Activated CD4-positive, CD25-positive, alpha-beta regulatory T cell treated with anti-CD3 and anti-CD28 coated beads, Interleukin-2, amount 50 U/mL, for 72 hours (primary cell): ENCODE data around the gene LITAFD.
"Not testable (repeated sequence)": the region's sequence is repeated elsewhere in the genome, so short reads cannot be mapped to it uniquely, and the experiment has no call there.

Experiments
- DNase-seq: peaks from one replicate; pipeline ENCODE4 v3.0.0; 2021

The LITAFD gene

GRCh38 chr16:8894736-8895334 lies 12.7 kb downstream of the LITAFD start:
- DNase-seq, result no peak

GRCh38 chr16:8898660-8899318 lies 16.6 kb downstream of the LITAFD start:
- no peak for DNase-seq

DNA sequence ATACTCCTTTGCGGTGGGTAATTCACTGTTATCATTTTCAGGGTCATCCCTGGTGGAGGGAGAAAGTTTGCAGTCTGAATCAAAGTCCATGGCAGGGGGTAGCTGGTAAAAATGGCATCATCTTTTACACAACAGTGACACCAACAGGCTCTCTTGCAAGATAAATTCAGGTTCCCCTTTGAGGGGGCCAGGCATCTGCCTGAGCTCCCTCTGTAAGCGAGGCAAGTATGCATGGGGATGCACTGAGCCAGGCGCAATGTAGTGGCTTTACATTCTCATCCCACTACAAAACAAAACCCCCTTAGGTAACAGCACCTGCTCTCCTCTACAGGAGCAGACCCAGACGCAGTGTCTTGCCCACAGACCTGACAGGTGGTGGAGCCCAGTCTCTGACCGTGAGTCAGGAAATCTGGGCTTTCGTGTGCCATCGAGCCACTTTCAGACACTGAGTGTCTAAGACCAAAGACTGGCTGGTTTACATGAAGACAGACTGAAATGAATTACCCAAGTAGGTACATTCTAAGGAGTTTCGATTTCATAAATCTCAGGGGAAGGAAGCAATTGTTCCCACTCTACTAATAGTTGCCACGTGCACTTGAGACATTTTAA lies 17.7 kb downstream of the LITAFD start:
- DNase-seq, result no peak

DNA sequence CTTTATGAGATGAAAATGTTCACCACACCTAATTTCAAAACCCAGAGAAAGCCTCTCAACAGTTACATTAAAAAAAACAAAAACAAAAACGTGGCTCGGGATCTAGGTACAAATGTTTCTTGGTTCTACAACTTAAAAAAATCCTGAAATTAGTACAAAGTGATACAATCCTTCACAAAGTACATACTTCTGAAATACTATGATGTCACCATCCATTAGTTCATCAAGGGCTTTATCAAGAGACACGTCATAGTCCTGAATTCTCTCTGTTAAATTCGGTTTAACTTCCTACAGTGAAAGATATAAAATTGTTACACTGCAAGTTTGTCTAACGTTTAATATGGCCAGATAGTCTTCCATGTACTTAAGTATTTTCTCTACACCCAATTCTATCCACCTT lies 18.2 kb downstream of the LITAFD start:
- no peak for DNase-seq

DNA sequence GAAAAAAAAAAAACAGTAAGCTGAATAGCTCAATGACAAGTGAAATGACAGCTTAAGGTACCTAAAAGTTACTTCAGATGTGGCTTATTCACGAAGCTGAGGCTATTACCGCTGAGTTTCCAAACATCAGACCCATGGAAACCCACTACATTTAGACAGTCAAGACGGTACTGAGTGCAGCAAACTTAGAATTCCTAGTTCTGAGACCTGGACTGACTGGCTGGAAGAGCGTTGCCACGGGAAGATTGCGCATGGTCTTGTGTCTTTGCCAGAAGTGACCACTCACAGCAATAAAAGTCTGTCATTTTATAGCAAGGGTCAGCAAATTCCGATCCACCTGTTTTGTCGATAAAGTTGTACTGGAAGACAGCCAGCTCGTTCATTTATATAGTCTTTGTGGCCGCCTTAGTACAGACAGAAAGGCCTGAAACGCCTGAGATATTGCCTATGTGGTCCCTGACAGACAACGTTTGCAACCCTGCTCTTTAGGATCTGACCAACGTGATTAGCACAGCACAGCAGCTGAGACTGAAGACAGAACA lies 19.2 kb downstream of the LITAFD start:
- no peak for DNase-seq

- DNase-seq, result no peak
These were observed 20.9 kb downstream of the LITAFD start for GRCh38 chr16:8903004-8903403.

GRCh38 chr16:8904018-8904430 lies 21.9 kb downstream of the LITAFD start:
- no peak for DNase-seq

DNA sequence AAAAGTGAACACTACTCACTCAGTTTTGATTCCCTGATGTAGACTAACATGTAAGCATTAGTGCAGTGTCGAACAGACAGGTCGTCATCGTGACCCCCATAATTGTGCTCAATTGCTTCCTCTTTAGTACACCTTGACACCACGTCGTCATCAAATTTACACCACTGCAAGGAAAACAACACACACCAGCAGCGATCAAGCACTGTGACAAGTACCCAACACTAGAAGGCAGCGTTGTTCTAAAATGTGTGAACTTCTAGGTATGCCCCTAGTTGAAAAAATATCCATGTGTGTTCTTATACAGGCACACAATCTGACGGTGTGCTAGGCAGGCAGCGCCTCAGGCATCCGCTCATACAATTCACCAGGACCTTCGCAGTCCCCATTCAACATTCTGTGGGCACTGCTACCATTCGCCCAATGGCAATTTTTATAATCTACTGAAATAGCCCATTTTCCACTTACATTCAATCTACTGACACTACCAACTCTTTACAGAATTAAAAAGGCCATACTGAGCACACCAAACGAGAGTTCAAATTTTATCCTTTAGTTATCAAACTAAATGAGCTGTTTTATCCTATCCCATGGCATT lies 23.1 kb downstream of the LITAFD start:
- no peak for DNase-seq

GRCh38 chr16:8905795-8906591 lies 23.8 kb downstream of the LITAFD start:
- DNase-seq, result no peak

- DNase-seq, result no peak
These were observed 24.9 kb downstream of the LITAFD start for GRCh38 chr16:8907096-8907495.

DNA sequence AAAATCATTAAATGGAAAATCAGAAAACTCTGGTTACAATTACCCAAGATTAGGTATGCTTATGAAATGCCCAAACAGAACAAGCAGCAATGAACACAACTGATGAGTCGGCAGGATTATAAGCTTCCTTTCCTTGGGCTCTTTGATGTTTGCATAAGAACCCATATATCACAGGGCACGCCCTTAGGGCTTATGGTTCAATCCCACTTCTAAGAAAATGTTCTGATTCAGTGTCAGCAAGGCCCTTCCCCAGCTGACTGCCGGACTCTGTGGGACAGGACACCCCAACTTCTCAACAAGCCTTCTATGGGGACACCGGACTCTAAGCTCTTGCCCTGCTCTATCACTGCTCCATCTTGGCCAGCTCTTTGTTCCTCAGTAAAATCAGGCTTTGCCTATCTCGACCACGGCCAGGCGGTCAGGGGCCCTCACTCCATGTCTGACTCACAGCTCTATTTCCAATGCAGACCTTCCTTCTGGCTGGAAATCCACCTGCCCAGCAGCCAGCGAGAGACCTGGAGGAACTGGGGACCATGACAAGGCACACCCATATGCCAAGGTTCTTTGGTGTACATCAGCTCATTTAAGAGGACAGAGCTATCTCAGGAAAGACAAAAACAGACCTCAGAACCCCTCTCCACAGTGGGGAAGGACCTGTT lies 26.8 kb downstream of the LITAFD start:
- DNase-seq, result no peak

DNA sequence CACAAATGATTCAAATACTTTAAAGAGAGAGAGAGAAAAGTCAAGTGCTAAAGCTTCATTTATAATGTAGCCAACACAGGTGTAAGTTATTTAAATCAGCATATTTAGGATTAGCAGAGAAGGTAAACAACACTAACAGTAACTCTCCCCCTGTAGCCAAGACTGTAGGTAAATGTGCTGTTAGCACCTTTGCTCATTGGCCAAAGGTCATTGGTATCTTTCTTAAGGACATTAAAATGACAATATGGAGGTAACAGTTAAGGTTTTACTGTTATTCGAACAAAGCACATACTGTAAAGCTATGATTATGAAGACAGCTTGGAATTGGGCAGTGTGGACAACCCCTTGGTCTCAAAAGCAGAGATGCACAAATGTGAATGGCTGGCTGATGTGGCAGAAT lies 28.7 kb downstream of the LITAFD start:
- no peak for DNase-seq

DNA sequence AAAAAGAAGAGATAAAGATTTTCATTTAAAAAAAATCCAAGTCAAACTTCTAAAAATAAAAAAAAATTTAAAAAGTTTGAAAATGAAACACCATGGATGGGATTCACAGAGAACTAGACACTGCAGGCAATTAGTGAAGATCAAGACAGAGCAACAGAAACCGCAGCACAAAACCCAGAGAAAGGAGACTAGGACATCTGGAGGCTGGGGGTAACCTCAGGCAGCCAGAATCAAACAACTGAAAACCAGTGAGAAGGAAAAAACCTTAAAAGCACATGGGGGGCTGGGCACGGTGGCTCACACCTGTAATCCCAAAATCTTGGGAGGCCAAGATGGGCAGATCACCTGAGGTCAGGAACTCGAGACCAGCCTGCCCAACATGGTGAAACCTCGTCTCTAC lies 30.6 kb downstream of the LITAFD start:
- no peak for DNase-seq

DNA sequence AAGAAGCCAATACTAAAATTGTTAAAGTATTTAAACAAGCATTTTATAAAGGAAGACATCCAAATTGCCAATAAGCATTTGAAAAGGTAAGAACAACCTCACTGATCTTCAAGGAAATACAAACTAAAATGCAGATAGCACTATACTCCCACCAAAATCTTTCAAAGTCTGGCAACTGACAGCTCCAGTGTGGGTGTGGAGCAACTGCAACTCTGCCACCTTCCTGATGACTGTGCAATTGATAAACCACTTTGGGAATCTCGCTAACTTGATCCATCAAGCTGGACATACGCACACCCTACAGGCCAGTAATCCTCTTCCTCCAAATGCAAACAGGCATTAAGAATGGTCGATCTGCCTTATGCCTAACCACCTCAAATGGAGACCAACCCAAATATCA lies 31.9 kb downstream of the LITAFD start:
- no peak for DNase-seq

GRCh38 chr16:8915722-8916301 lies 33.7 kb downstream of the LITAFD start:
- DNase-seq, result no peak

GRCh38 chr16:8916541-8917225 lies 34.5 kb downstream of the LITAFD start:
- DNase-seq, result no peak

GRCh38 chr16:8917336-8917735 lies 35.2 kb downstream of the LITAFD start:
- not testable (repeated sequence) for DNase-seq

DNA sequence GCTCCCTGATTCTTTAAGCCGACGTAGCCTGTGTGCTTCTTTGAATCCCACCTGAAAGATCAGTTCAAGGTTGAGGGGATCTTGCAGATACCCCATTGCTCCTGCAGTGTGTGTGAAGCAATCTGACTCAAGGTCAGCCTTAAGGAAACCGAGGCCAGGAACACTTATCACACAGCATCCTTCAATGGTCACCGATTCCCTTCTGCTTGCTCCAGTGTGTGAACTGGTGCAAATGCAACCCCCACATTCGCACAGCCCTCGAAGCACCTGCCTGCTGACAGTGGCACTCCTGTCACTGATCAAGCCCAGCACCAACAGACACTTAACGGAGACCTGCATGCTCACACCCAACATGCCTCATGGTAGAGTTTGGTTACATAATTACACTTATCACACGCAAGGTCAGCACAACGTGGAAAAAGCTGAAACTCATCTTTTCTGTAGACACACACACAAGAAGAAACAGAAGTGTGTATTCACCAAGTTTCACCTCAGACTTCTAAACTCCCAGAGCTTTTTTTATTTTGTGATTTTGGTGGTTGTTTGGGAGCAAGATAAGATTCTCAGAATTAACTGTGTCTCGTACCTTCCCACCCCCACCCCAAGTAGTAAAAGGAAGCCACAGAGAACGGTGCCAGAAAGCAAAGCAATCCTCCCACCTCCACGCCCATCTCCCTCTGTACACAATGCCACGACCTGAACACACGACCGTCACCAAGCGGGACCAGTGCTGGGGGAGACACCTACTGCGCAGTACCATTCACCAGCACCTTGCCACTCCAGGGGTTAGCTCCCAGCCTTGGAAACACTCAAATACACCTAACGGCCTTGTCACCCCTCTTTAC lies 37.2 kb downstream of the LITAFD start:
- no peak for DNase-seq

- DNase-seq, result no peak
These were observed 37.8 kb downstream of the LITAFD start for GRCh38 chr16:8919934-8920462.

GRCh38 chr16:8920645-8921346 lies 38.6 kb downstream of the LITAFD start:
- DNase-seq, result no peak
